Caco-2 (cell line): ENCODE results near the gene DDX24. TPM values are rescaled to one million over a fixed set of nuclear protein-coding genes. Genes with fewer than 3 reads are reported as not detected.

Source experiments
- BruUV-seq: library from RNA; stranded (reverse); fragments of 400-500 nt; replicated peaks from 2 replicates; lab custom pipeline; 2021; lab: Mats Ljungman, UMichigan
- CTCF ChIA-PET: fragments of 300-600 bp; sonication (Branson Sonifier 250); formaldehyde crosslinking; loops from one replicate; lab custom pipeline; 2022; ENCODE audit warnings: antibody characterized with exemption; lab: Charles Lee
- POLR2A ChIA-PET: fragments of 300-600 bp; sonication (Branson Sonifier 250); formaldehyde crosslinking; loops from one replicate; lab custom pipeline; 2022; ENCODE audit warnings: antibody characterized with exemption; lab: Charles Lee
- DNase-seq, 2 experiments: peaks; one replicate each; pipeline versions ENCODE4 v3.0.0 to v3.0.0-alpha.2; 2020 to 2022
- H3K27me3 ChIP-seq: replicated peaks from 2 replicates; pipeline ENCODE4 v1.6.0; 2011; ENCODE audit warnings: low read length; ENCODE audit not compliant: control insufficient read depth, insufficient read depth
- H3K36me3 ChIP-seq: 2 replicates; pipeline ENCODE4 v1.5.1; 2011; ENCODE audit warnings: low read length; ENCODE audit not compliant: control insufficient read depth, insufficient read depth
- H3K4me1 ChIP-seq: fragments of 250-450 bp; sonication (Bioruptor Pico); 2 replicates; pipeline ENCODE4 v1.5.1; 2020; ENCODE audit warnings: mild to moderate bottlenecking
- H3K4me3 ChIP-seq: 2 replicates; pipeline ENCODE4 v1.5.1; 2011; ENCODE audit warnings: low read depth, mild to moderate bottlenecking, control low read depth, low read length
- H3K9me3 ChIP-seq: fragments of 250-450 bp; sonication (Bioruptor Pico); 2 replicates; pipeline ENCODE4 v1.5.1; 2020; ENCODE audit warnings: mild to moderate bottlenecking, moderate library complexity
- H3K27ac Mint-ChIP-seq: one replicate; pipeline ENCODE4 v1.8.0; 2022; ENCODE audit warnings: mixed read lengths; ENCODE audit not compliant: unreplicated experiment
- H3K27me3 Mint-ChIP-seq: one replicate; pipeline ENCODE4 v1.8.0; 2022; ENCODE audit warnings: mixed read lengths; ENCODE audit not compliant: insufficient read depth, unreplicated experiment
- H3K36me3 Mint-ChIP-seq: one replicate; pipeline ENCODE4 v1.8.0; 2022; ENCODE audit warnings: mild to moderate bottlenecking, mixed read lengths; ENCODE audit not compliant: insufficient read depth, unreplicated experiment
- H3K4me1 Mint-ChIP-seq: one replicate; pipeline ENCODE4 v1.8.0; 2022; ENCODE audit warnings: low read depth, mixed read lengths; ENCODE audit not compliant: unreplicated experiment
- H3K4me3 Mint-ChIP-seq: one replicate; pipeline ENCODE4 v1.8.0; 2022; ENCODE audit warnings: mild to moderate bottlenecking, moderate library complexity, mixed read lengths; ENCODE audit not compliant: unreplicated experiment
- H3K9me3 Mint-ChIP-seq: one replicate; pipeline ENCODE4 v1.8.0; 2022; ENCODE audit warnings: mixed read lengths; ENCODE audit not compliant: unreplicated experiment
- CTCF ChIP-seq, 2 experiments: fragments of 200-600 bp in 1 of 2; IDR thresholded peaks; 1 replicate in 1 of 2; 2 replicates in 1 of 2; pipeline versions ENCODE4 v1.5.1 to v1.8.0; 2011 to 2022; ENCODE audit warnings: antibody characterized with exemption in 1 of 2, control low read depth in 1 of 2, inconsistent platforms in 1 of 2, low read depth in 1 of 2, low read length in 1 of 2, mild to moderate bottlenecking in 1 of 2, moderate library complexity in 1 of 2; ENCODE audit not compliant: insufficient read depth in 1 of 2, severe bottlenecking in 1 of 2, unreplicated experiment in 1 of 2
- intact Hi-C: fragments of 100-400 bp; cut with micrococcal nuclease; formaldehyde crosslinking; loops from one replicate; pipeline ENCODE4 v1.10.0; 2022; ENCODE audit not compliant: unreplicated experiment
- total RNA-seq: library from RNA; stranded (reverse); gene quantifications from 2 replicates; pipeline ENCODE4 v1.2.3, GENCODE V29; 2022

DDX24 gene
- total RNA-seq, 1 experiment from 2014 or later = 131 TPM

GRCh38 chr14:94124582-94125377 is 43.8 kb upstream of the DDX24 start:
- BruUV-seq = no TSS peak
- no peak for TF ChIP-seq CTCF (IDR thresholded peaks at IDR 0.05; ENCODE audit: insufficient read depth in 1 of 2, low read depth in 1 of 2, low read length in 1 of 2, severe bottlenecking in 1 of 2, unreplicated experiment in 1 of 2)
- no peak overlapping the region for H3K27ac Mint-ChIP-seq
- no peak overlapping the region for H3K4me3 Mint-ChIP-seq
- intact Hi-C loops = no loop called here
- ChIA-PET CTCF (no interaction called here), POLR2A (no interaction called here)
- H3K36me3 ChIP-seq = no peaks in the 10 kb centered on the region
- H3K9me3 ChIP-seq = no peaks in the 10 kb centered on the region
- no peaks in the 10 kb centered on the region for H3K4me1 ChIP-seq
- no peaks in the 10 kb centered on the region for H3K9me3 Mint-ChIP-seq
- H3K4me3 ChIP-seq = no peak overlapping the region
- peaks cover 2% of the 10 kb centered on the region for H3K4me1 Mint-ChIP-seq
- H3K27me3 Mint-ChIP-seq = no peaks in the 10 kb centered on the region
- no peak for DNase-seq
- 0 out of 2 replicates have a peak, but pooled peaks cover 1% of the 10 kb centered on the region for H3K27me3 ChIP-seq
- no peaks in the 10 kb centered on the region for H3K36me3 Mint-ChIP-seq

- H3K4me3 Mint-ChIP-seq = no peak overlapping the region
- no peak for DNase-seq
- BruUV-seq = no TSS peak
- intact Hi-C loops = no loop called here
- no peak overlapping the region for H3K4me3 ChIP-seq
- H3K9me3 Mint-ChIP-seq = no peaks in the 10 kb centered on the region
- no peaks in the 10 kb centered on the region for H3K9me3 ChIP-seq
- TF ChIP-seq CTCF (IDR thresholded peaks at IDR 0.05; ENCODE audit: insufficient read depth in 1 of 2, low read depth in 1 of 2, low read length in 1 of 2, severe bottlenecking in 1 of 2, unreplicated experiment in 1 of 2) = no peak
- POLR2A ChIA-PET = no interaction called here
- no peaks in the 10 kb centered on the region for H3K4me1 Mint-ChIP-seq
- CTCF ChIA-PET = no interaction called here
- H3K36me3 ChIP-seq = no peaks in the 10 kb centered on the region
- H3K36me3 Mint-ChIP-seq = no peaks in the 10 kb centered on the region
- no peak overlapping the region for H3K27ac Mint-ChIP-seq
- 0 out of 2 replicates have a peak, but pooled peaks cover 1% of the 10 kb centered on the region for H3K27me3 ChIP-seq
- H3K4me1 ChIP-seq = no peaks in the 10 kb centered on the region
- no peaks in the 10 kb centered on the region for H3K27me3 Mint-ChIP-seq
These were observed 42.9 kb upstream of the DDX24 start for GRCh38 chr14:94123868-94124267.

- TF ChIP-seq CTCF (IDR thresholded peaks at IDR 0.05; ENCODE audit: insufficient read depth in 1 of 2, low read depth in 1 of 2, low read length in 1 of 2, severe bottlenecking in 1 of 2, unreplicated experiment in 1 of 2) = no peak
- DNase-seq = no peak
- no peaks in the 10 kb centered on the region for H3K27me3 Mint-ChIP-seq
These were observed 42.3 kb upstream of the DDX24 start for GRCh38 chr14:94123296-94123695.

More at GRCh38 chr14:94123296-94123695, 42.3 kb upstream of the DDX24 start:
- Mint-ChIP-seq H3K4me1 (no peaks in the 10 kb centered on the region), H3K36me3 (no peaks in the 10 kb centered on the region), H3K9me3 (no peaks in the 10 kb centered on the region), H3K27ac (no peak overlapping the region), H3K4me3 (no peak overlapping the region)
- 0 out of 2 replicates have a peak, but pooled peaks cover 1% of the 10 kb centered on the region for H3K27me3 ChIP-seq
- H3K4me1 ChIP-seq = no peaks in the 10 kb centered on the region
- intact Hi-C loops = no loop called here
- BruUV-seq = no TSS peak
- ChIA-PET POLR2A (no interaction called here), CTCF (no interaction called here)
- H3K4me3 ChIP-seq = no peak overlapping the region
- H3K36me3 ChIP-seq = no peaks in the 10 kb centered on the region
- H3K9me3 ChIP-seq = no peaks in the 10 kb centered on the region
